NCI-H1092 (cell line): Measurements from ENCODE around the gene TRIM15.

ENCODE experiments used
- DNase-seq: peaks from one replicate; lab custom pipeline; 2025; lab: John Stamatoyannopoulos, UW

The TRIM15 gene

DNA sequence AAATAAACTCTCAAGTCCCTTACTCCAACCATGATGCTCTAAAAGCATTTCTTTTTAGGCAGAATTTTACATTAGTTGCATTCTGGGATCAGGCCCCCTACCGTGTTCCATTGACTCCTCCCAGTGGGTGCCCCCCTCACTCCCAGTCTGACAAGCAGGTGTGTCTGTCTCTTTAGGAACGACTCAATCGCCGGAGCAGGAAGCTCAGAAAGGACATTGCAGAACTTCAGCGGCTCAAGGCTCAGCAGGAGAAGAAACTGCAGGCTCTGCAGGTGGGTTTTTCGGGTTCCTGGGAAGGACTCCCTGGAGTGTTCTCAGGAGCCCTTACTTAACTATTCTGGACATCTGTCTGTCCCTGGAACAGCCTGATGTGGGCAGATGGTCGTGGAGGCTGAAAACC is 17.5 kb upstream of the TRIM15 start:
- no peak for DNase-seq

DNA sequence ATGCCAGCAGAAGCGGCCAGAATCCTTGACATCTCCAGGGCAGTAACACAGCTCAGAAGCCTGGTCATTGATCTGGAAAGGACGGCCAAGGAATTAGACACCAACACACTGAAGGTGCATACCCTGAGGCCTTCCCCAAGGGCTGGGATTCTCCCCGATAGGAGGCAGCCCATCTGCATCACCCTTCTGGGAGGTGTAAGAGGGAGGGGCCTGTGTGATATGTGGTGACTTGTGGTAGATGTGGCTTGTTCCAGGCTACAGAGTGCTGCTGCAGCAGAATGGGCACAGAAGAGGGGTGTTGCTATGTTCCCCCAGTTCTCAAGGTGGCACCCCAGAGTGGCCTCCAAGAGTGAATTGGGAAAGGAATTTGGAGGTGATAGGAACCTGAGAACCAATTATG is 16.2 kb upstream of the TRIM15 start:
- no peak for DNase-seq

DNA sequence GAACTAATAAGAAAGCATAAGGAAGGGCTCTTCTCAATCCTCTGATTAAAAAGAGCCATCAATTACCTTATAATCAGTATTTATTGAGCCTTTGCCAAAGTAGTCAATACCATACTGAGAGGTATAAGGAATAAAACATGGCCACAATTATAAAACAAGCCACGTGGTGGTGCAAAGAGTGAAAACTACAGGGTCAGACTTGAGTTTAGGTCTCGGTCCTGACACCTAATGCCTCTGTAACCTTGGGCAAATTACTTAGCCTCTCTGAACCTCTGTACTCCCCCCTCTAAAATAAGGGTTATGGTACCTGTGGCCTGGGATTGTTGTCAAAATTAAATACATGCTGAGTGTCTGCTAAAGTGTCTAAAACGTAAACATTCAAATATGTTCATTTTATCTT is 14.1 kb upstream of the TRIM15 start:
- DNase-seq: no peak

DNA sequence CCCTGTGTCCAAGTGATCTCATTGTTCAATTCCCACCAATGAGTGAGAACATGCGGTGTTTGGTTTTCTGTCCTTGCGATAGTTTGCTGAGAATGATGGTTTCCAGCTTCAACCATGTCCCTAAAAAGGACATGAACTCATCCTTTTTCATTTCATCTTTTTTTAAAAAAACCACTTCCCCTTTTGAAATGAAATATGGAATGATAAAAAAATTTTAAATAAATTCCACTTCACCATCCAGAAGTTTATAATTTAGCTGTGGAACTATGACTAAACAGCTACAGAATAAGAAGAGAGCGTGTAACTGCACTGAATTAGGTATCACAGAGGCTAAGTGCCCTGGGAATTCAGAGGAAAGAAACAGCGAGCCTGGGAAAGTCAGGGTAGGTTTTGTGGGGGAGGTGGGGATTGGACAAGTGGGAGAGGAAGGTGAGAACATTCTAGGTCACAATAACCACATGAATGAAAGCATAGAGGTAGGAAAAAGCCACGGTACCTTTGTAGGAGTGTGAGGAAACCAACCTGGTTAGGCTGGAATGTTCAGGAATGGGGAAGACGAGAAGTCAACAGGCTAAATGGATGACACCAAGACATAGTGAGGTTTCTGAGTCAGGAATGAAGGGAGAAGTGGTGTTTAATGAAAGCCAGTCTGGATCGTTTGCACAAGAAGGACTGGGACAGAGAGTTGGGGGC is 13.3 kb upstream of the TRIM15 start:
- DNase-seq: no peak

DNA sequence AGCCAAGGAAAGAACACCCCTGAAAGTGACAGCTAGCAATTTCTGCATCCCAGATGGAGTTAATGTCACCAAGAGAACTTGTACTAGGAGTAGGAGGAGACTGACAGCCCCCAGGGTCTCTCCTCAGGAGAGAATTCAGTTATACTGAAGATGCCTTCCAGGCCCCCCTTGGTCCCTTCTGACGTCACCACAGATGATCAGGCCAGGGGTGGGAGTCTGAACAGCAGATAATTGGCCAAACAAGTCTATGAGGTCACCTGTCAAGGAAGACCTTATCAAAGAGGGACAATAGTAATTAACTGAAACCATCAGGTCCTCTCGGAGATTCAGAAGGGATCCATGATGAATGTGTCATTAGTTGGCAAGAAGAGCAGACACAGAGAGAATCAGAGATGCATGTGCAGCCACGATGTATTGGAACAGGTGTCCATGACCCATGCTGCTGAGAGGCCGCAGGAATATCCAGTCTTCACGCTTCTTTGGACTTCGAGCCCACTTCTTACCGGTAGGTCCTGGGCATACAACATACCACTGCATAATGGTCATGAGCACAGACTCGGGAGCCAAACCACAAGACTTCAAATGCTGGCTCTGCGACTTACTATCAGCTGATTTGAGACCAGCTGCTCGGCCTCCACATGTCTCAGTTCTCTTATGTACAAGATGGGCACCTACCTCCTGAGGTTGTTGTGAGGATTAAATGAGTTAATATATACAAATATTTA is 12.5 kb upstream of the TRIM15 start:
- DNase-seq: no peak

DNA sequence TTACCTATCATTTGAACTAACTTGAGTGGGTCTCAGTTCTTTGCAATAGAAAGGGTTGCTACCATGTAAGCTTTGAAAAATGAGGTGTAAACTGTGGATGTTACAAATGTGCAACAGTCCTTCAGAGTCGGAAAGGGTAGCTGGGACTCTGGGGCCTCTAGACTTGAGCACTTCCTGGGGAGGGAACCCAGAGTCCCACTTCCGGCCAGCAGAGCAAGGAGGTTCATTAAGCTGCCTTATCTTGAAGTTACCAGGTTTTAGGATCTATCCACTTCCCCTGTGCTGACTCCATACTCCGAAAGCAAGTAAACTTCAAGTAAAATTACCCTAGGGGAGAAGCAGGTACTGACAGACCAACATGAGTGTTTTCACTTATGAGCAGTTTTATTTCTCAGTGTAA is 11.8 kb upstream of the TRIM15 start:
- no peak for DNase-seq

DNA sequence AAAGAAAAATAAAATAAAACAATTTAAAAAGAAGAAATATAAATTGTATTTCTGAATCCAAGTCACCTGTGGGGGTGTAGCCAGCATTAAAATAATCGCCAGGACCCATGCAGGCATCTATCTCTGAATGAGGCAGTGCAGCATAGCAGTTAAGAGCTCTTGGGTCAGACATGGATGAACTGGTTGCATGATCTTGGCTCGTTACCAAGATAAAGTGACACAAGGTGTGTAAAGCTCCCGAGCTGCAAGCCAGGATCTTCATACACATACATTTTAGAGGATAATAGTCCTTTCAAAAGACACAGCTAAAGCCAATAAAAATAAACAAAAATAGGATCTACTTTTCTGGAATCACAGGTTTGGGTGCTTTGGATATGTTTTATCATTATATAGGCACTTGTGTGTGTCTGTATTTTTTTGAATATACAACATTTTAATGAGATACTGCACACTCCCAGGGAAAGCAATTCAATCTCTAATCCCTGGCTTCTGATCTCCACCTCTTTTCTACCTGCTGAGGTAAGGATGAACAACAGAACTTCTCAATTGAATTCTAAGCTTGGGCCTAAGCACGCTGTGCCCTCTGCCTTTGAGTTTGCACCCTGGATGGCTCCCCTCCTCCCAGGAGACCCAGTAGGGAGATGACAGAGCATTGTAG is 11.2 kb upstream of the TRIM15 start:
- DNase-seq: no peak

DNA sequence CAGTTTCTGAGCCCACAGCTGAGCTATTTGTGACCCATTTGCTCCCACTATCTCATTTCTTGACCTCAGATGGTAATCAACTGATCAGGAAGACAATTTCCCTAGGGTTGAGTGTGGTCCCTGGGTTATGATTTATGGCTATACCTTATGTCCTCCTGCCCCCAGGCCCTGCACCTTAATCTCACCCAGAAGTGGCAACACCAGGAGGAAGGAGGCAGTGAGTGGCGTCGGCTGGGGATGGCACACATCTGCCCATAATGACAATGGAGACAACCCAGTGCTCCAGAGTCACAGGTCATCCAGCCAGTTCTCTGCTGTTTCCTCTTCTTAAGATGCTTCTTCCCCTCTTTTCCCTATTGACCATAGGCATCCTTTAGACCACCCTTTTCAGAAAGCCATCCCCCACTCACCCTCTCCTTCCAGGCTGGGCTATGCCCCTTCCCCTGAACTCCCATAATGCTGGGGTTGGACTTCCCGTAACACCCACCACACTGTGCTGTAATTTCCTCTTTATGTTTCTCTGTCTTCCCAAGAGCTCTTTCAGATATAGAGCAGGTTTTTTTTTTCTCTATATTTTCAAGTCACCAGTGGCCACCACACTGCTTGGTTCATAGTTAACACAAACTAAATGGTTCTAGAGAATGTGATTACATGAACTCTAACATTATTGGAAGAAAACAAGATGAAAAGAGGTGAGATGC is 10.3 kb upstream of the TRIM15 start:
- DNase-seq: no peak

DNA sequence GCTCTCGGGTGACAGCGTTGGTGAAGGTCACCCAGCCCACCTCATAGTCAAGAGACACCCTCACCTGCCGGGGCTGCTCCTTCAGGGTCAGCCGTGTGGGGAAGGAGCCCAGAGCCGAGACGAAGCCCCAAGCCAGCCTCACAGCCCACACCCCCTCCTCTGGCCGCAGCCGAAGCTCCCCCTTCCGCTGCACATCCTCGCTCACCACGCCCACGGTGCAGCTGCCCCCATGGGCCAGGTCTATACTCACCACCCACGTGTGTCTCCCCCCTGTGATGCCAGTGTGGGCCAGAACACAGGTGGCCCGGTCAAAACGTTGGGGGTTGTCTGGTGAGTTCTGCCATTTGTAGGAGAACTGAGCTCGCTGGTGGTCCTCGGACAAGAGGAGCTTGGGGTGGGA is 9.3 kb upstream of the TRIM15 start:
- no peak for DNase-seq

DNA sequence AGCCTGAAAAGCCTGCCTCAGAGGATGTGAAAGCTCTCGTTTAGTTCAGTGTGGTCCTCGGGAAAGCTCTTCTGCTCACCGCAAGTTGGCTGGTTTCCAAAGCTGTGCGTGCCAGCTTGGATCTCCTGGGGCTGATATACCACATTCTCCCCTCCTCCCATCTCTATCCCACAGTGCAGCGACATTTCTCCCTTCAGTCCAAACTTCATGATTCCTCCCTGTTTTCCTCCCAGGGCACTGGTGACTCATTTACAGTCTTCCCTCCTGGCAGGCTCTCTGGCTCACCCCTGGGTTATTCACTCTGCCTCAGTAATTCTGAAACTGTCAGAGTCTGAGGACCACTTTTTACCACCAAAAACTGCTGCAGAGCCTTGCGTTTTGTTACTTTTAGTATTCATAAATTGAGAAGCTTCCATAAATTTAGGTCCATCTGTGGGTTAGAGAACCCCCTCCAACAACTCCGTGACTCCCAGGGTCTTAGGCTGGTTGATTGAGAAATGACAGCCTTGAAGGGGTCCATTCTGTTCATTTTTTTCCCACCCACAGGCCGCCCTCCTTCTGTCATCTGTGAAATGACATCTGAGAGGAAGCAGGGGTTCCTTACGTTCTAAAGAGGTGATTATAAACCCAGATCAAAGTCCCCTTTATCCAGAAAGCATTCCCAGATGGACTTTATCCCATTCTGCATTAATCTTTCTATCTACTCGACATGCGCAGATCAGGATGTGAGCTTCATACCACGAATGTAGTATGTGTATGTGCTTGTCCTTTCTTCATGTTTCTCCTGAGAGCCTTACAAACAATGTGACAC is 8.4 kb upstream of the TRIM15 start:
- DNase-seq: no peak

DNA sequence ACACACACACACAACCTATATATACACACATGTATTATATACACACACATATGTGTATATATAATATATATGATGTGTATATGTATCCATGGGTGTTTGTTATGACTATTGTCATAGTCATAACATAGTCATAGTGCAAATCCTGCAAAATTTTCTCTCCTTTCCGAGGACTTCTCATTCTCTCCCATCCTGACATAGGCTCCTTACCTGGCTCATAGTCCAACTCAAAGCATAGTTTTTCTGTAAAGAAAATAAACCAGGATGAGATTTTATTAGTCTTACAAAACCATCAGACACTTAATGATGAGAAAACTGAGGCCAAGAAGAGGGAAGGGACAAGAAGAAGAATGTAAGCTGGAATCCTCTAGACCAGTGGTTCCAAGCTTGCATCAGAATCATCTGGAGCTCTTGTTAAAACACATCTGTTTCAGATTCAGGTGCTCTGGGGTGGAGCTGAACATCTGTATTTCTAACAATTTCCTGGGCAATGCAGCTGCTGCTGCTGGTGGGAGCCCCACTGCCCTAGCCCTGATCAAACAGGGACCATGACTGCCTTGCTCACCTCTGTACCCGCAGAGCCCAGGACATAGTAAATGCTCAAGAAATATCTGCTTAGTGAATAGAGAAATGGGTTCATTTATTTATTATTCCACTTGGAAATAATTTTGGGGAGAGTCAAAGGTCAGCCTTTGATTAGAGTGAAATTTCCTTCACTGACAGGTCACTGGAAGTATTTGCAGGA is 7.7 kb upstream of the TRIM15 start:
- DNase-seq: no peak

DNA sequence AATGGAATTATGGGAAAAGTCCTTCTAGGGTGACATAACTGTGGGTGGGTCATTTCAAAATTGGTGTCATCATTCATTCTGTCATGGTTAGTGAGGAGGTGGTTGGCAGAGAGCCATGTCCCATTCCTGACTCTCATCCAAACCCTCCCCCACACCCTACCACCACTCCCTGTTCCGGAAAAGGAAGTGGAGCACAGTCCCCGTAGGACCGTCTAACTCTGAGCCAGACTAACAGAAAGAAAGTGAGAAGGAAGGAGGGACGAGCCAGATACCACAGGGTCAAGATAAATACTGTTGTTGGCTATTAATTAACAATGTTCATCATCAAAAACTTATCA is 7.1 kb upstream of the TRIM15 start:
- DNase-seq: no peak

DNA sequence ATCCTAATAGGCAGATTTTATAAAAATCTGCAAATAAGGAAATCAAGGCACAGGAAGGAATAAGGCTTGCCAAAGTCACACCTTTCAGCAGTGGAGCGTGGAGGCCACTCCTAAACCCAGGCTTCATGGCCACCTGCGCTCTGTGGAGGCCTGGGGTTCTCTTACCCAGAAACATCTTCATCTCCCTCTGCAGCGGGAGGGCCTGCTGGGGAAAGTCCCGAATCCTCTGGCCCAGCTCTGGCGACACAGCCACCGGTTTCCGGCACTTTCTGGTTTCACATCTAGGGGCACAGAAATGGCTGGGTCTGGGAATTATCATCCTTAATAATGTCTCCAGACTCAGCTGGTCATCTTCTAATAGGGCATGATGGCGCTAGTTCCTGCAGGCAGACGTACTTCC is 6.6 kb upstream of the TRIM15 start:
- DNase-seq: no peak

DNA sequence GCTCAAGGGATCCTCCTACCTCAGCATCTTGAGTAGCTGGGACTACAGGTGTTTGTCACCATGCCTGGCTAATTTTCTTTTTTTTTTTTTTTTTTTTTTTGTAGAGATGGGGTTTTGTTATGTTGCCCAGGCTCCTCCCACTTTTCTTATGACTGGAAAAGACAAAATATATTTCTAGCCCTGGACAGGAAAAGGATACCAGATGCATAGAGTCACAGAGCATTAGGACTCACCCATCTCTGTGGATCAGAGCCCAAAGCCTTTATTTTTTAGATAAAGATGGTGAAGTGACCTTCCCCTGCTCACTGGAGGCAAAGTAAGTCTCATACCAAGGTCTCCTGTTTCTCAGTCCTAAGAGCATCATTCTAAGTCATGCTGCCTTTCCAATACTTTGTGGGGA is 5.8 kb upstream of the TRIM15 start:
- no peak for DNase-seq

DNA sequence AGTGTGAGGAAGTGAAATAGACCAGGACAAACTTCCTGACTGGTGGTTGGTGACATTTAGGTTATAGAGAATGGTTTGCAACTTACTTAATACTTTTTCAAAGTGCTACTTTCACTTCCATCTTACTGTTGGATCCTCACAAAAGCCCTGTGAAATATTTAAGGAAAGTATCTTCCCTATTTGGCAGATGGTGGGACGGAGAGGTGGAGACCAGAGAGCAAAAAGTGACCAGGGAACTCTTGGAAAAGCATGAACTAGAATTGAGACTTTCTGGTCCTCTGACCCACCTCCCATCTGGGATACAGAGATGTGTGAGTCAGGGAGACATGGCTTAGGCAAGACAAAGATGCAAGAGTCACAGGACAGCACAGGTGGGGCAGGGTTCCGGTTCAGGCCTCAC is 5.3 kb upstream of the TRIM15 start:
- DNase-seq: no peak

DNA sequence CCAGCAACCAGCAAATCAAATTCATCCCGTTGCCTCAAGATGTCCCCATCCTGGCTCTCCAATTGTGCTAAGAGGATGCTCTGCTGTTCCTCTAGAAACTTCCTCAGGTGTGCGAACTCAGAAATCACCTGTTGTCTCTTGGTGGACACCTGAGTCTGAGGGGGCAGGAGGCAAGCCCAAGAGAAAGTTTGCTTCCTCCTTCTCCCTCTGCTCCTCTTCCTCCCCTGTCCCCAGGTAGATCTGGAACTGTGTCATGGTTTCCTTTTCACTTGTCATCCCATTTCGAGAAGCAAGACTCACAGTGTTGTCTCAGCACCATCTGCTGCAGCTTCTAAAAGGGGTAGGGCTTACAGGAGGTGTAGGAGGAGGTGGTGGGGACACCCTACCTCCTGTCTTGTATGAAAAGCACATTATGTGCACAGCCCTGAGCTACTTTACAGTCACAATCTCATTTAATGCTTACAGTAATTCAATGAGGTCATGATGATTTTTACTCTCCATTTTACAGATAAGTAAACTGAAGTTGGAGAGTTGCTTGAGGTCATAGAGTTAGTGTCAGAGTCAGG is 4.8 kb upstream of the TRIM15 start:
- DNase-seq: no peak

DNA sequence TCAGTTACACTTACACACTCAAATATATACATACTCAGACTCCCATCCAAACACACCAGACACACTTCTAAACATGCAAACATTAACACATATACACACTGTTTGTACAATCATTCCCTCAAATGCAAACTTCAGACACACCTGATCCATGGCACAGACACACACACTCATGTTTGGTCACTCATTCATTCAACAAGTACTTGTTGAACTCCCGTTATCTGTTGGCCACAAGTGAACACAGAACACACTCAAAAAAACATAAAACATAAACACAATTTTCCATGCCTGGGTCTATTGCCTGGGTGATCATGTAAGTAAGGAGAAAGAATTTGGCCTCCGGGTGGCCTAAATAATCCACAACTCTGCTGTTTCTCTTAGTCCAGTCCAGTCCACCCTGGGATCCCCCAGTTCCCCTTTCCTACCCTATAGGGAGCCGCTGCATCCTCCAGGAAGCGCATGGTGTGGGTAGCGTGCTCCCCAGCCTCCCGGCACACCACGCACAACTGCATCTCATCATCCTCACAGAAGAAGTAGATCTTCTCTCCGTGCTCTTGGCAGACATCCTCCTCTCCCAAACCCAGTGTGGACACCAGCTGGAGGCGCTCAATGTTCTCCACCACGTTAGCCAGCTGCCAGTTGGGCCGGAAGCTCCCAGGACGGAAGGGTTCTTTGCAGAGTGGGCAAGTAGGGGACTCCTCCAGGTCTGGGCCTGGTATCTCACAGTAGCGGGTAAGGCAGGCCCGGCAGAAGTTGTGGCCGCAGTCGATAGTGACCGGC is 3.1 kb upstream of the TRIM15 start:
- DNase-seq: no peak

DNA sequence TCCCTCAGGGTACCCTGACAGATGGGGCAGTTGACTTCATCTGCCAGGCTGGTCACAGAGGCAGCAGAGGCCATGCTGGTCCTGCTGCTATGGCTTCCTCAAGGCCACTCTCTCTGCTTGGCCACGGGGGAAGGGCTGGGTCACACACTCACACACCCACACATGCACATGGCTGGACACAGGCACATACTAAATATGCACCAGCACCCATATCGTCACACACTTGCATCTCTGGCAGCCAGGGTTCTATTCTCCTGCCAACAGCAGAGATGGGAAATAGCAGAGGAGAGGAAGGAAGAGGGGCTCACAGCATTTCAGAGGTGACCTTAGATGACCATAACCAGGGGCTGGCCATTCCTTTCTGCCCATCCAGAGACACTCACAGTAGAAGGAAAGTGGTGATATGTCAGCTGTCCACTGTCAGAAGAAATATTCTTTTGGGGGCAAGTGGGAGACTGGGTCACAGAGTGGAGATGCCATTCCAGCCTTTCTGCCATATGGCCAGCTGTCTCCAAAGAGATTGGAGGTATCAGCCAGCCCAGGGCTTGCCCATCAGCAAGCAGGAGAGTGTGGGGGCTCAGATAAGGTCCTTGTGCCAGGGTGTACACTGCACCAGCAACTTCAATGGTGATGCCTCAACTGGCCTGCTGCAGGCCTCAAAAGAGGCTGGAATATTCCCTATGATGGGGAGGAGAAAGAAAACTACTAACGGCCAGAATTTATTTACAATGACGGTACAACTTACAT is 2.4 kb upstream of the TRIM15 start, which contains the start of gene TRIM10:
Gene TRIM10, minus strand, starts transcription at position 427 of the 747 bp plus-strand sequence. Its CDS starts 353 bp downstream, at position 74.
- DNase-seq: no peak
